ENCODE data around the gene ANKRD33.

ANKRD33 gene

DNA sequence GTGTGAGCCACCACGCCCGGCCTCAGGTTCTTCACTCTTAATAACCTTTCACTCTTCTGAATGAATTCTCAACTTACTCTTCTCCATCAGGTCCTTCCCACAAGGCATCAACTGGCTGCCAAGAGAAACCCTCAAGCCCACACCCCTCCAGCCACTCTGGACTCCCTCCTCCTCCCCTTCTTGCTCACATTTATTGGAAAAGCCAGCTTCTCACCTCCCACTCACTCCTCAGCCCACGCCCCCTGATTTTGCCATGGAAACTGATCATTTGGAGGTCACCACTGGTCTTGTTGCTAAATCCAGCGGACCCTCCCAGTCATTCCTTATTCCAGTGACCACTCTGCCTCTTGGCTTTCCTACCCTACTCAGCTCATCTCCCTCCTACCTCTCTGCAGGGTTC is 46.2 kb downstream of the ANKRD33 start:
- Histone ChIP-seq H3K9ac (ENCODE audit: low read length in 2 of 2) (no peak overlapping the region), H3K27ac (ENCODE audit: low read length) (no peak overlapping the region), H3K27me3 (ENCODE audit: control insufficient read depth in 1 of 2, insufficient read depth in 2 of 2, low read length in 2 of 2) (peaks cover 0 to 3% of the 10 kb centered on the region in 2 donors), H3K4me3 (ENCODE audit: low read length in 2 of 2) (no peak overlapping the region), H3K36me3 (ENCODE audit: control insufficient read depth in 2 of 2, insufficient read depth in 2 of 2, low read length in 2 of 2) (no peaks in the 10 kb centered on the region), H3K4me1 (ENCODE audit: control insufficient read depth, insufficient read depth, low read length) (no peaks in the 10 kb centered on the region), H3K9me3 (ENCODE audit: control insufficient read depth in 2 of 2, low read length in 2 of 2) (no peaks in the 10 kb centered on the region)

DNA sequence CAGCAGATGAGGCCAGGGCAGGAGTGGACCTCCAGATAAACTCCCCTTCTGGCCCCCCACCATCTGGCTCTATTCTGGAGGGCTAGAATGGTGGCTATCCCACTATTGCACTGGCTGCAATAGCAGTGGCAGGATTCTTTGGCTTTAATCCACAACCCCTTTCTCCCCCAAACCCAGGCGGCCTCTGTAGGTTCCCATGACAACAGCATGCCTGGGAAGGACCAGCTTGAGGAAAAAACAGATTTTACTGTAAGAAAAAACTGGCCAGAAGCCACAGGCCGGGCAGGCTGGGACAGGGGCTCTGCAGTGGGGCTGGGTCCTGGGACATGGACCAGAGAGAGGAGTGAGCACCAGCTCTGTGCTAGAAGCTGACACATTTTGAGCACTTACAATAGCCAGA is 50.0 kb downstream of the ANKRD33 start:
- Histone ChIP-seq H3K4me3 (ENCODE audit: low read length in 2 of 2) (no peak overlapping the region), H3K36me3 (ENCODE audit: control insufficient read depth in 2 of 2, insufficient read depth in 2 of 2, low read length in 2 of 2) (no peaks in the 10 kb centered on the region), H3K27ac (ENCODE audit: low read length) (no peak overlapping the region), H3K27me3 (ENCODE audit: control insufficient read depth in 1 of 2, insufficient read depth in 2 of 2, low read length in 2 of 2) (peaks cover 0 to 3% of the 10 kb centered on the region in 2 donors), H3K9ac (ENCODE audit: low read length in 2 of 2) (no peak overlapping the region), H3K9me3 (ENCODE audit: control insufficient read depth in 2 of 2, low read length in 2 of 2) (no peaks in the 10 kb centered on the region), H3K4me1 (ENCODE audit: control insufficient read depth, insufficient read depth, low read length) (peaks cover 8% of the 10 kb centered on the region)

DNA sequence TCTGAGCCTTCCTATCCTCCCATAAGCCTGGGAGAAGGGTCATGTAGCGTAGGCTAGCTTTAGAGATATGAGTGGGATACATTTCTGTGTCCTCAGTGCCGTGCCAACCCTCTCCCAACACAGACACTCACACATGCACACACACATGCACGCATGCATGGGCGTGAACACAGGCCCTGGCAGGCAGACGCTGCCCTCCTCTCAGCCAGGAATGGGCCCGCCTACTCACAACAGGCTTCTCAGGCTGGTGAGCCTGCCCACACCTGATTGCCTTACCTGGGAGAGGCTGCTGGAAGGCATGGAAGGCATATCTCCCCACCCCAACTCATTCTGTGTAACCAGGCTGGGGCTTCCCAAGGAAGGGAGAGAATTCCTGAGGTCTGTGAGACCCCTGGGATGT is 50.8 kb downstream of the ANKRD33 start:
- no peak overlapping the region for H3K9ac ChIP-seq (ENCODE audit: low read length in 2 of 2)
- H3K27me3 ChIP-seq (ENCODE audit: control insufficient read depth in 1 of 2, insufficient read depth in 2 of 2, low read length in 2 of 2) = peaks cover 0 to 3% of the 10 kb centered on the region in 2 donors
- H3K27ac ChIP-seq (ENCODE audit: low read length) = no peak overlapping the region
- peaks cover 0 to 5% of the 10 kb centered on the region in 2 donors for H3K9me3 ChIP-seq (ENCODE audit: control insufficient read depth in 2 of 2, low read length in 2 of 2)
- H3K36me3 ChIP-seq (ENCODE audit: control insufficient read depth in 2 of 2, insufficient read depth in 2 of 2, low read length in 2 of 2) = no peaks in the 10 kb centered on the region
- no peak overlapping the region for H3K4me3 ChIP-seq (ENCODE audit: low read length in 2 of 2)
- peaks cover 8% of the 10 kb centered on the region for H3K4me1 ChIP-seq (ENCODE audit: control insufficient read depth, insufficient read depth, low read length)

DNA sequence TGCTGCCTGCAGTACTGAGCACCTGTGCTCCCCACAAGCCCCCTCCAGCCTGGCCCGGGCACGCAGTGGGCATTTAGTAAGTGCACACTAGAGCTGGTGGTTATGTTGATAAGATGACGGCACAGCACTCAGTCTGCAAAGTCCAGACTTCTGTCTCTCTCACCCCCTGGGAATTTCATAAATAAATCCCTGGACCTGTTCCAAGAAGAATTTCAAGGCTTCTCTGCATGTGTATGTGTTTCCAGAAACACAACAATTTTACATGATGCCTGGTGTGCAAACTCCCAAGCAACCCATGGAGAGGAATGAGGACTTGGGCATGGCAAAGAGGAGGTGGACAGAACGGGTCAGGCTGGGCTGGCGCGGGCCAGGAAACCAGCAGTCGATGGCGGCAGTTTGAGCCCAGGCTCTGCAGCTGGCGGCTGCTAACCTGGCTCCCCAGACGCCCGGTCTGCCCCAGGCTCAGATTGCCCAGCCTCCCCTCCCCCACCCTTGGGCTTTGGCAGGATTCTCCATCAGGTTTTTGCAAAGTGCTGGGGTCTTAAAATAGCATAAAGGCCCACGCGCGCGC is 53.2 kb downstream of the ANKRD33 start:
- Histone ChIP-seq H3K9ac (ENCODE audit: low read length in 2 of 2) (no peak overlapping the region), H3K27me3 (ENCODE audit: control insufficient read depth in 1 of 2, insufficient read depth in 2 of 2, low read length in 2 of 2) (peaks cover 0 to 3% of the 10 kb centered on the region in 2 donors), H3K9me3 (ENCODE audit: control insufficient read depth in 2 of 2, low read length in 2 of 2) (peaks cover 3 to 14% of the 10 kb centered on the region in 2 donors), H3K4me3 (ENCODE audit: low read length in 2 of 2) (peak overlapping the region in 1 of 2 donors; percentile 54), H3K27ac (ENCODE audit: low read length) (no peak overlapping the region), H3K4me1 (ENCODE audit: control insufficient read depth, insufficient read depth, low read length) (peaks cover 8% of the 10 kb centered on the region), H3K36me3 (ENCODE audit: control insufficient read depth in 2 of 2, insufficient read depth in 2 of 2, low read length in 2 of 2) (no peaks in the 10 kb centered on the region)
